Right lobe of liver (tissue), 4 donors: ENCODE measurements around the gene MCC.

Experiments
- CTCF ChIP-seq, 4 donors: fragments of 200-600 bp in 3 of 4; fragments of 450-650 bp in 1 of 4; IDR thresholded peaks; one replicate each; pipeline versions ENCODE4 v1.5.1 to v1.8.0; 2016 to 2022; ENCODE audit warnings: antibody characterized with exemption in 4 of 4, mild to moderate bottlenecking in 2 of 4
- POLR2A ChIP-seq: fragments of 450-650 bp; IDR thresholded peaks from one replicate; pipeline ENCODE4 v1.6.1; 2017; ENCODE audit warnings: antibody characterized with exemption, mild to moderate bottlenecking
- donor health status: DM: no; HTN: no; CAD: no.
- donor health status: DM: no; HTN: no; CAD: no.
- donor health status: DM: no; HTN: yes; CAD: no.

- TF ChIP-seq POLR2A = no peak
- no peak for TF ChIP-seq CTCF (IDR thresholded peaks at IDR 0.05)
Measured at GRCh38 chr5:113029614-113030013, 458.6 kb downstream of the MCC start.
